HG02938 (cell line): ENCODE measurements around the gene RTBDN.
"Not testable (repeated sequence)": the region's sequence is repeated elsewhere in the genome, so short reads cannot be mapped to it uniquely, and the experiment has no call there.

Experiments used
- ATAC-seq: cut with Tn5 transposase; IDR thresholded peaks from one replicate; pipeline ENCODE4 v1.9.1; 2021; ENCODE audit warnings: mild to moderate bottlenecking, moderate library complexity; ENCODE audit not compliant: unreplicated experiment

RTBDN gene

GRCh38 chr19:12858041-12858928 is 23.9 kb upstream of the RTBDN start:
- no peak for ATAC-seq

GRCh38 chr19:12856653-12857052 is 22.3 kb upstream of the RTBDN start:
- ATAC-seq: no peak

GRCh38 chr19:12847159-12848139 is 13.1 kb upstream of the RTBDN start:
- no peak for ATAC-seq

GRCh38 chr19:12846613-12847012 is 12.2 kb upstream of the RTBDN start:
- ATAC-seq: not testable (repeated sequence)

GRCh38 chr19:12843999-12844732 is 9.8 kb upstream of the RTBDN start:
- no peak for ATAC-seq

GRCh38 chr19:12843328-12843727 is 8.9 kb upstream of the RTBDN start:
- ATAC-seq: no peak

- ATAC-seq: no peak
Measured at GRCh38 chr19:12842511-12842910, 8.1 kb upstream of the RTBDN start.

GRCh38 chr19:12841094-12841493 is 6.7 kb upstream of the RTBDN start:
- no peak for ATAC-seq

- ATAC-seq: no peak
Measured at GRCh38 chr19:12840091-12841079, 6.0 kb upstream of the RTBDN start.

GRCh38 chr19:12838886-12839756 is 4.7 kb upstream of the RTBDN start:
- ATAC-seq: no peak

- ATAC-seq: no peak
Measured at GRCh38 chr19:12838182-12838885, 4.0 kb upstream of the RTBDN start, which contains the start of gene MAST1. Gene MAST1 (plus strand): TSS chr19:12838515. CDS start chr19:12838573, 58 bp downstream.

GRCh38 chr19:12837225-12837624 is 2.8 kb upstream of the RTBDN start:
- ATAC-seq: no peak

GRCh38 chr19:12836529-12836863 is 2.1 kb upstream of the RTBDN start:
- no peak for ATAC-seq

- ATAC-seq: no peak
Measured at GRCh38 chr19:12834976-12835757, 788 bp upstream of the RTBDN start.

GRCh38 chr19:12833738-12834565 is 427 bp downstream of the RTBDN start:
- ATAC-seq: no peak

- ATAC-seq: no peak
Measured at GRCh38 chr19:12833418-12833737, 1.0 kb downstream of the RTBDN start.

- ATAC-seq: no peak
Measured at GRCh38 chr19:12828494-12828893, 5.9 kb downstream of the RTBDN start.
